LNCaP clone FGC (cell line): ENCODE data around the gene SERINC5.
"Not testable (repeated sequence)": the region's sequence is repeated elsewhere in the genome, so short reads cannot be mapped to it uniquely, and the experiment has no call there.

Experiments used
- DNase-seq: peaks from one replicate; pipeline ENCODE4 v3.0.0-alpha.2; 2011; ENCODE audit warnings: low read depth
- H3K4me3 ChIP-seq: 2 replicates; pipeline ENCODE4 v1.5.1; 2011; ENCODE audit warnings: mild to moderate bottlenecking, low read depth, low read length, control low read depth
- TF ChIP-seq, protein P1 (sequence below): IDR thresholded peaks from 2 replicates; pipeline ENCODE4 v1.5.1; 2012; ENCODE audit warnings: mild to moderate bottlenecking; ENCODE audit not compliant: control insufficient read depth, insufficient read depth; ENCODE audit errors: extremely low read depth

Gene SERINC5

DNA sequence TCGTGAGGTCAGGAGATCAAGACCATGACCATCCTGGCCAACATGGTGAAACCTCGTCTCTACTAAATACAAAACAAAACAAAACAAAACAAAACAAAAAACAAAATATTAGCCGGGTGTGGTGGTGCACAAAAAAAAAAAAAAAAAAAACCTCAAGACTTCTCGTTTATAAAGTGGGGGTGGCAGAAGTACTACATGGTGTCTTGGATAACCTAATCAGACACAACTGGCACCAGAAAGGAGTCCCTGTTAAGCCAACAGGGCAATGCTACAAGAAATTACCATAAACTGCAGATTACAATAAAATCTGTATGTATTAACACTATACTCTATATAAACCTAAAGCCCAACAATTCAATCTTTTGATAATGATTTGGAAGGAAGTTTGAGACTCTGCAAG lies 50.0 kb downstream of the SERINC5 start:
- TF ChIP-seq, protein P1, sequence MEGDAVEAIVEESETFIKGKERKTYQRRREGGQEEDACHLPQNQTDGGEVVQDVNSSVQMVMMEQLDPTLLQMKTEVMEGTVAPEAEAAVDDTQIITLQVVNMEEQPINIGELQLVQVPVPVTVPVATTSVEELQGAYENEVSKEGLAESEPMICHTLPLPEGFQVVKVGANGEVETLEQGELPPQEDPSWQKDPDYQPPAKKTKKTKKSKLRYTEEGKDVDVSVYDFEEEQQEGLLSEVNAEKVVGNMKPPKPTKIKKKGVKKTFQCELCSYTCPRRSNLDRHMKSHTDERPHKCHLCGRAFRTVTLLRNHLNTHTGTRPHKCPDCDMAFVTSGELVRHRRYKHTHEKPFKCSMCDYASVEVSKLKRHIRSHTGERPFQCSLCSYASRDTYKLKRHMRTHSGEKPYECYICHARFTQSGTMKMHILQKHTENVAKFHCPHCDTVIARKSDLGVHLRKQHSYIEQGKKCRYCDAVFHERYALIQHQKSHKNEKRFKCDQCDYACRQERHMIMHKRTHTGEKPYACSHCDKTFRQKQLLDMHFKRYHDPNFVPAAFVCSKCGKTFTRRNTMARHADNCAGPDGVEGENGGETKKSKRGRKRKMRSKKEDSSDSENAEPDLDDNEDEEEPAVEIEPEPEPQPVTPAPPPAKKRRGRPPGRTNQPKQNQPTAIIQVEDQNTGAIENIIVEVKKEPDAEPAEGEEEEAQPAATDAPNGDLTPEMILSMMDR, result no peak
- H3K4me3 ChIP-seq, result no peak overlapping the region
- DNase-seq, result no peak

GRCh38 chr5:80204808-80205614 lies 50.8 kb downstream of the SERINC5 start:
- no peak for DNase-seq
- TF ChIP-seq, protein P1, result no peak
- no peak overlapping the region for H3K4me3 ChIP-seq

- not testable (repeated sequence) for DNase-seq
Measured at GRCh38 chr5:80201763-80202162, 54.1 kb downstream of the SERINC5 start.

DNA sequence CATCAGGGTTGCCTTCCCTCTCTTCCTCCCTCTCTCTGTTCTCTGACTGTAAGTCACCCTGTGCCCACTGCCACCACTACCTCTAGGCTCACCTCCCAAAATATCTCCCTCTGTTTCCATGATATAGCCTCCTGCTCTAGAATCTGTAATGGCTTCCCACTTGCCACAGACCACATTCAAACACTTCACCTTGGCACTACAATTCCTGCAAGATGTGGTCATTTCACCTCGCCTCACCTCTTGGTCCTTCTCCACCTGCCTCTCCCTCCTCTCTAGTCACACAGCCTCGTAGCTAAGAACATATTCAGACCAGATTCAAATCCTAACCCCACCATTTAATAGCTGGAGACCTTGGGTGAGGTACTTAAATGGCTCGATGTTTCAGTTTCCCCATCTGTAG lies 56.9 kb downstream of the SERINC5 start:
- TF ChIP-seq, protein P1, result no peak
- no peak overlapping the region for H3K4me3 ChIP-seq
- no peak for DNase-seq

More at GRCh38 chr5:80201763-80202162, 54.1 kb downstream of the SERINC5 start:
- not testable (repeated sequence) for H3K4me3 ChIP-seq

DNA sequence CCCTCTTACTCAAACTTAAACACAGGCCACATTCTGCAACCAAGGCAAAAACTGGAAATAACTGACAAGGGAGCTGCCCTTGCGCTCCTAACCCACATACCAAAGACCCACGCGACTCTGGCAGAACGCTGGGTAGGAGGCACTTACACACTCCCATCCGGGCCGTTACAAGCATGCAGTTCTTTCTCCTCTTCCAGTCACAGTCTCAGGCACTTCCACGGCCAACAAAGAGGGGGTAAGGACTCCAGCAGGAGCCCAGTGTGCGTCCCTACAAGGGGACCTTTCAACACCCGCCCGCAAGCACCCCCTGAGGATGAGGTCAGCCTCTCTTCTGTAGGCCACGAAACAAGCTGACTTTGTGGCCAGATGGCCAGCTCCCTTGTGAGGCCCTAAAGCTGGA lies 57.4 kb downstream of the SERINC5 start:
- TF ChIP-seq, protein P1, result no peak
- DNase-seq, result no peak
- H3K4me3 ChIP-seq, result no peak overlapping the region

DNA sequence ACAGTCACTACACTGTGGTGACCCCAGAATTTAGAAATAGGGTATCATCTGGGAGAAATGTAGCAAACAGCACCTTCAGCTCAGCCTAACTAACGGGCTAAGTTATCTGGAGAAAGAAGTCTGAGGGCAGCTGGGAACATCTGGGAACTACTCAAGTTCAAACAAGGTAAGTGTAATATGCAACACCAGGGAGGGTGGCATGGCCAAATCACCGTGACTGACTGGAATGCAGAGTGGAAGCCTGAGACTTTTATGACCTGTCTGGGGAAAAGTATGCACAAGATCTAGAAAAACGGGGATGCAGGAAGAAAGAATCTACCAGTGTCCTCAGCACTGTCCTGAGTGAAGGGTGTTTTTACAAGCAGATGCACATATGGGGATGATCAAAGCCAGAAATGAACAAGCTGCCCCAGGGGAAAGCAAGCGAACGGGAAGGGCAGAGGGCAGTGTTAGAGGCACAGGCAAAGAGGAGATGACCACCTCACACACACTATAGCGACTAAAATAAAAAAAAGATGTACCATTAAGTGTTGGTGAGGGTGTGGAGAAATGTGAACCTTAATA lies 59.9 kb downstream of the SERINC5 start:
- TF ChIP-seq, protein P1, result no peak
- no peak for DNase-seq
- no peak overlapping the region for H3K4me3 ChIP-seq

- DNase-seq, result no peak
- TF ChIP-seq, protein P1, result no peak
- H3K4me3 ChIP-seq, result no peak overlapping the region
Measured at GRCh38 chr5:80194468-80194867, 61.4 kb downstream of the SERINC5 start.
